Hypothalamus (tissue), 51 donors: ENCODE measurements around the gene TDP2.
"Not testable (repeated sequence)": the region's sequence is repeated elsewhere in the genome, so short reads cannot be mapped to it uniquely, and the experiment has no call there.

Experiments used
- DNase-seq, 51 donors: peaks; one replicate each; lab custom pipeline; 2025; lab: John Stamatoyannopoulos, UW

Gene TDP2

DNA sequence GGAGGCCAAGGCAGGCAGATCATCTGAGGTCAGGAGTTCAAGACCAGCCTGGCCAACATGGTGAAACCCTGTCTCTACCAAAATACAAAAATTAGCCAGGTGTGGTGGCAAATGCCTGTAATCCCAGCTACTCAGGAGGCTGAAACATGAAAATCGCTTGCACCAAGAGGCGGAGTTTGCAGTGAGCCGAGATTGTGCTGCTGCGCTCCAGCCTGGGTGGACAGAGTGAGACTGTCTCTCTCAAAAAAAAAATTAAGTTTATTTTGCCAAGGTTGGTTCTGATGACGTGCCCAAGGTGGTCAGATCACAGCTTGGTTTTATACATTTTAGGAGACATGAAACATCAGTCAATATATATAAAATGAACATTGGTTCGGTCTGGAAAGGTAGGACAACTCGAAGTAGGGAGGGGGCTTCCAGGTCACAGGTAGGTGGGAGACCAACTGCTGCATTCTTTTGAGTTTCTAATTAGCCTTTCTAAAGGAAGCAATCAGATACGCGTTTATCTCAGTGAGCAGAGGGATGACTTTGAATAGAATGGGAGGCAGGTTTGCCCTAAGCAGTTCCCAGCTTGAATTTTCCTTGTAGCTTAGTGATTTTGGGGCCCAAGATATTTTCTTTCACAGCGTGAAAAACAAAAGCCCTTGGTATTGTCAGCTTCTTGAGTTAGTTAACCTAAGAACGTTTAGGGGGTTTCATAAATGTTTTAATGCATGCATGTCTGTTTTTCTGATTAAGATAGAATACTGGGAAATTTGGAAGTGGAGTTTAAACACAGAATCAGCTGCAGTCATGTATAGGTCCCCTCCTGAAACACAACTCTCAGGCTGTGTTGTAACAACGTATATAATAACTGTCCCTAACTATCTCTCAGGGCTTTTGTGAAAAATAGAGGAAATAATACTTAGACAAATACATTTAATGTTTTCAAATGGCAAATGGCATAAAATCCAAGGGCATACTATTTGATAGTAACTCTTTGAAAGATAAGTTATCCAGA lies 16.9 kb upstream of the TDP2 start:
- no peak for DNase-seq

DNA sequence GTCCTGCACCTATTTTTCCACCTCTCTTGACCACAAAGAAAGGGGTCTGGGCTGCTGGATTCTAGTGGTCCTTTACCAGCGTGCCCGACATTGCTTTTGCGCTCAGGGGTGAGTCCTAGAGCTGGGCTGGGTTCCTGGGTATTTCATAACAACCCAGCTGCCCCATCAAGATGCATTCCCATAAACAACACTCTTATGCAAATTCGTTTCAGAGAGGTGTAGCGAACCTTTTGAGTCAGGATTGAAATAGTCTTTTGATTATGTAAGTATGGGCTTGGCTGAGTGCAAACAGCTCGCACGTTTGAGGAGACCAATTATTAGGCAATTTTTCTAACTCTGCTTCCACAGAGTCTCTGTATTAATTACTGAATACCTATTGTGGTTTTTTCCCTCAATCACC lies 13.9 kb upstream of the TDP2 start:
- DNase-seq: no peak

DNA sequence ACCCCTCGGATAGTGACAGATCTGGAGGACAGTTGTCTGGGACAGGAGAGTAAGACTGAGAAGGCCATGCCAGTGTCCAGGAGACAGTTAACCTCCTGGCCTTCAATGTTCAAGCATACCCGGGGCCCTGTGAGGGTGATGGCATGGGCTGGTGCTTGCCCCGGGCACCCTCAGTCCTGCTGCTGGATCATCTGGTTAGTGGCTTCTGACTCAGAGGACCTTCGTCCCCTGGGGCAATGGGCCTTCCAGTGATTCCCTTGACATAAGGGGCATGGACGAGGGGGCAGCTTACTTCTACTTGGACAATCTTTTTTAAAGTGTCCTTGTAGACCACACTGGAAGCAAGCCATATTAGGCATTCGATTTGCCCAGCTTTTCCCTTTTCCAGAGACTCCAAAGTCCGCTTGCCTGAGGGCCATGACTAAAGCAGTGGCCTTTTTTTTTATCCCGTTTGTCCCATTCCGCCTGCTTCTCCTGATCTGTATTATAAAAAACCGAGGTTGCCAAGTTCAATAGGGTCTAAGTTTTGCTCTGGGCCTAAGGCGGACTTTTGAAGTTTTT lies 12.2 kb upstream of the TDP2 start:
- not testable (repeated sequence) for DNase-seq

DNA sequence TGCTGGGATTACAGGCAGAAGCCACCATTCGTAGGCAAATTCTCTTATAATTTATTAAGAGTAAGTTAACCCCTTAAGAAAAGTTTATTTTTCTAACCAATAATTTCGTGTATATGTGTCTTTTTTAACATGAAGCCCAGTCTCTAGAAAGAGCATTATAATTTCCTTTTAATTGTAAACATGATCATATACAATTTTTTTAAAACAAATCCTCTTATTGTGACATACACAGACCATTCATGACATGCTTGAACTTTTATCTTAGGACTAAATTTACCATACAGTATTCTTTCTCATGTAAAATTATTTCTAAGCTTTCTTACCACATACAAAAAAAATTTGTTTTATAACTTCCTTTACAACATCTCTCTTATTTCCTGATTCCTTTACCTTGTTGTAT lies 6.9 kb upstream of the TDP2 start:
- DNase-seq: no peak

DNA sequence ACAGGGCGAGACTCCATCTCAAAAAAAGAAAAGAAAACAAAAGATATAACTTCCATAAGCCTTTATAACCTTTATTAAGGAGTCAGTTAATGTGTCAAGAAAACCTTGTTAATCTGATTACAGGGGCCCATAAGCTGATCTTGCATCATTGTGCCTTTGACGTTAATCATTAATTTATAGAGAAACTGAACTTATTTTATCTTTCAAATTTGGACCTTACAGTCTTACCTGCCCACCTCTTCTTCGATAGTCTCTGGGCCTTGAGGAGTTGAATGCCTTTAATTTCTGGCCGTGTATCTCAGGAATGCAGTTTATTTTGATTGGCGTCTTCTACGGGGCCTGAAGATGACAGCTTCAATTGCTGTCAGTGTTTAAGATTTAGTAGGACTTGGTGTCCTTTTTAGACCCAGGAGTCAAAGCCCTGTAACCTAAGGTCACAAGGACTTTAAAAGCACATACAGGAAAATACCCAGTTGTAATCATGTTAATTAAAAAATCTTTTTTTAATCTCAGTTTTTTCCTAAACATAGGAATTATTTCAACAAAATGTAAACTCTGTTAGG lies 6.0 kb upstream of the TDP2 start:
- no peak for DNase-seq

DNA sequence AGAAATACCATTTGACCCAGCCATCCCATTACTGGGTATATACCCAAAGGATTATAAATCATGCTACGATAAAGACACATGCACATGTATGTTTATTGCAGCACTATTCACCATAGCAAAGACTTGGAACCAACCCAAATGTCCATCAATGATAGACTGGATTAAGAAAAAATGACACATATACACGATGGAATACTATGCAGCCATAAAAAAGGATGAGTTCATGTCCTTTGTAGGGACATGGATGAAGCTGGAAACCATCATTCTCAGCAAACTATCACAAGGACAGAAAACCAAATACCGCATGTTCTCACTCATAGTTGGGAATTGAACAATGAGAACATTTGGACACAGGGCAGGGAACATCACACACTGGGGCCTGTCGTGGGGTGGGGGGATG lies 4.4 kb upstream of the TDP2 start:
- not testable (repeated sequence) for DNase-seq

DNA sequence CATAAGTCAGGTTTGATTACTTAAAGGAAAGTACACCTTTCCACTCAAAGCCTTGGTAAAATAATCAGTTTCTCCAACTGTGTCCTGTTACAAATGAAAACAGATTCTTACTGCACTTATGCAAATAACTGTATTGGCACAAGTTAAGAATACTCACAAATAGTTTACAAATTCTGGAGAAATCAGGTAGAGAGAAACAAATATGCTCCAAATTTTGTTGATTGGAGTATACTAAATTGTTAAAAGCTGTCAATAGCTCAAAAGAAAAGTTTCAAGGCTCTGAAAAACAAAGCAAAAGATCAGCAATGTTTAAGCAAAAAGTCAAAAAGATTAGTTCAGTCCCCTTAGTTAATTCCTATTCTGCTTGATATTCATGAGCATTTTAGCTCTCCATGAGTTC lies 3.8 kb upstream of the TDP2 start:
- DNase-seq: not testable (repeated sequence)

DNA sequence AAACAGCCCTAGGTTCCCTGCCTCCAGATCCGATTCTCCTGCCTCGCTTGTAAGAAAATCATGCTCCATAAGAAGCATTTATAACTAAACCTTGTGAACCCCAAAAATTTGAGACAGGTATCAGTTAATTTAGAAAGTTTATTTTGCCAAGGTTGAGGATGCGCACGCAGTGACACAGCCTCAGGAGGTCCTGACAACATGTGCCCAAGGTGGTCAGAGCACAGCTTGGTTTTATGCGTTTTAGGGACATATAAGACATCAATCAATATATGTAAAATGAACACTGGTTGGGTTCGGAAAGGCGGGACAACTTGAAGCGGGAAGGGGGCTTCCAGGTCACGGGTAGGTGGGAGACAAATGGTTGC lies 2.3 kb upstream of the TDP2 start:
- DNase-seq: no peak

DNA sequence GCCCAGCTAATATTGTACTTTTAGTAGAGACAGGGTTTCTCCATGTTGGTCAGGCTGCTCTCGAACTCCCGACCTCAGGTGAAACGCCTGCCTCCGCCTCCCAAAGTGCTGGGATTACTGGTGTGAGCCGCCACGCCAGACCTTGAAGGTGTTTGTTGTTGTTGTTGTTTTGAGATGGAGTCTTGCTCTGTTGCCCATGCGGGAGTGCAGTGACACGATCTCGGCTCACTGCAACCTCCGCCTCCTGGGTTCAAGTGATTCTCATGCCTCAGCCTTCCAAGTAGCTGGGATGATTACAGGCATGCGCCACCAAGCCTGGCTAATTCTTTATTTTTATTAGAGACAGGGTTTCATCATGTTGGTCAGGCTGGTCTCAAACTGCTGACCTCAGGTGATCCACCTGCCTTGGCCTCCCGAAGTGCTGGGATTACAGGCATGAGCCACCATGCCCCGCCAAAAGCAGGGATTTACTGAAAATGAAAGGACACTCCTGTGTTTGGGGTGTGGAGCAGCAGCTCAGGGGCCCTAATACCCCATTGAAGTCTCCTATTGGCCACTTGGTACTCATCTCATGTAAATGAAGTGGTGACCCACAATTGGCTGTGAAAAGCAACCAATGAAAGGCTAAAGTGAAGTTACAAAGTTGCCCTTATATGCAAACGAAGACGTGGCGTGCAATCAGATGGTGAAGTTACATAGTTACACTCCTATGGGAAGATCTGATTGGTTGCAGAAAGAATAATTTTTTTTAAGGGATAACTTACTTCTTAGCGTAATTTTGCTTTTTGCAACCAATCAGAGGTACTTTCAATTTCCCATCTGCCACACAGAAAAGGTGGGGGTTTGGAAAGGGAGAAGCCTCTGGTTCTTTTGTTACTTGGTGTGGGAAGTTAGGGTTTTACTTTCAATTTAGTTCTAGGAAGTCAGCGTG lies 1.6 kb upstream of the TDP2 start:
- DNase-seq: not testable (repeated sequence)

DNA sequence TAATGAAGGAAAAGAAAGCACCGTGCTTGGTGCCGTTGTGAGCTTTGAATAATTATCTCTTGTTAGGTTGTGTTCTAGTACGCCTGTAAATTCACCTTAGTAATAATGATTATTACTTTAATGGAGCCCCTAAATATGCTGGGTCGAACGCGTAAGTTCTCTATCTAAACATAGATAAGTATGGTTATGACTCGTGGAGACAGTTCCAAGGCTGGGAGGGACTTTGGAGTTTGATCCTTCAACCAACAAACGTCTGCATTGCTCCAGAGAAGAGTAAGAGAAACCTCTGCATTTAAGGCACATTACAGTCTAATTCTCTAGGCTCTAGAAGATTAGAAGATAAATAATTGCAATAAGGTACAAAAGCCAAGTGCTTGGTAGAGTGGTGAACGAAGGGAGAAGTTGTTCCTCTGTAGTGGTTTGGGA lies 692 bp upstream of the TDP2 start:
- peak in 1 of 51 donors; percentile 74 for DNase-seq

DNA sequence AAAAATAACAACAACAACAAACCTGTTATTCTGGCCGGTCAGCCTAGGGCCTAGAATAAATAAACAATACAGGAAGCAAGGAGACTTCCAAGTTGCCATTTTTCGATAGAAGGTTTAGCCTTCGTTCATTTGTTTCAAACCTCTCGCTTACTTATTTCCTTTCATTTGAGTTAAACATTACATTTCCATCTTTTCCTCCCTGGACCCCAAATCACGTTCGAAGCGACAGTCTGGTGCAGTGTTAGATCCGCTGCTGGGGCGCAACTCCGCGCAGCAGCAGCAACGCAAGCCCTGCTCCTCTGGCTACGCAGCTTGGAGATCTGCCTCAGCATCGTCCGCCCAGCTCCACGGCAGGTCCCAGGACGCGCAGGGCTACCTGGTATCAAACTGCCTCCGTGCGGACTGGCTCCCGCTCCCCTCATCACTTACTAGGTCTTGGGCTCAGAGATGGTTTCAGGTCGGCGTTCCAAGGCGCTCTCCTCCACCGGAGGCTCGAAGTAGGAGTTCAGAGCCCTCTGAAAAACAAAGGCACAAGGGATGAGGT lies 530 bp downstream of the TDP2 start:
- DNase-seq: peak in 23 of 51 donors; percentile 15 to 81 (median 42)

DNA sequence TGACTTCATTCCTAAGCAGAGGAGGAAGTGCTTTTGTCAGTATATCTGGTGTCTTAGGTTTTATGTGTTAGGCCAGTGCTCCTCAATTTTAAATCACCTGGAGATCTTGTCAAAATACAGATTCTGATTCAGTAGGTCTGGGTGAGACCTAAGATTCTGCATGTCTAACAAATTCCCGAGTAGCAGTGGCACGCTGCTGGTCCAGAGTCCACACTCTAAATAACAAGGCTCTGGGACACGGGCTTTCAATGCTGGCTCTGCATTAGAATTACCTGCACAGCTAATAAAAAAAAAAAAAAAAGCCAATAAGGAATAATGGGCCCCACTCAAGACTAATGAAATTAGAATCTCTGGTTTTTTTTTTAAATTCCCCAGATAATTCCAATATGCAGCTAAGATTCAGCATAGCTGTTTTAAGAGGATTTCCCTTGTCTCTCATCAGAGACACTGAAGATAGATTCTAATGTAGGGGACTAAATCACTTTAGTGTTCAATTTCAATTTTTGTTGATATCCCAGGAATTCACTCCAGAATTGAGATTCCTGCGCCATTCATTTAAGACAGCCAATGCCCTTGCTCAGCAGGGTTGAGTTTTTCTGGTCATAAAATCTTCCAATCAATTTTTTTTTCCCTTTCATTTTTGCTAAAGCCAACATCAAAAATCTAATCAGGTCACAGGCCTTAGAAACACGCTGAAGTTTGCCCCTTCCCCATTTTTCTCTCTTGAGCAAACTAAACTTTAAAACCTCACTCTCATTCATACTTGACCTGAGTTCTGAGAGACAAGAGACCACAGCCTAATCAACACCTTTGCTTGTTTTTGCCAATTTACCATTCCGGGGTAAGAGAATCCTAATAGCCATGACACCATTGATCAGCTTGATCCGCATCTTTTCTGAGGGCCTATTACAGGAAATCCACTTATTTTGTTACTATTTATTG lies 2.4 kb downstream of the TDP2 start:
- no peak for DNase-seq

DNA sequence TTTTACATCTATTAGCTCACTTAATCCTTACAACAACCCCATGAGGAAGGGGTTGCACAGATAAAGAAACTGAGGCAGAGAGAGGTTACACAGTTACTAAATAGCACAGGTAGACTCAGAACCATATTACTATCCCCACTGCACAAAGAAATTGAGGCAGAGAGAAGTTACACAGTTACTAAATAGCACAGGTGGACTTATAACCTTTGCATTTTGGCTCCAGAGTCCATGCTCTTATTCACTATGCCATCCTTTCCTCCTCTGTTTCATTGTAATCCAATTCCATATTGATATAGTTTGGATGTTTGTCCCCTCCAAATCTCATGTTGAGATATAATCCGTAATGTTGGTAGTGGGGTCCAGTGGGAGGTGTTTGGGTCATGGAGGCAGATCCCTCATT lies 3.5 kb downstream of the TDP2 start:
- no peak for DNase-seq

DNA sequence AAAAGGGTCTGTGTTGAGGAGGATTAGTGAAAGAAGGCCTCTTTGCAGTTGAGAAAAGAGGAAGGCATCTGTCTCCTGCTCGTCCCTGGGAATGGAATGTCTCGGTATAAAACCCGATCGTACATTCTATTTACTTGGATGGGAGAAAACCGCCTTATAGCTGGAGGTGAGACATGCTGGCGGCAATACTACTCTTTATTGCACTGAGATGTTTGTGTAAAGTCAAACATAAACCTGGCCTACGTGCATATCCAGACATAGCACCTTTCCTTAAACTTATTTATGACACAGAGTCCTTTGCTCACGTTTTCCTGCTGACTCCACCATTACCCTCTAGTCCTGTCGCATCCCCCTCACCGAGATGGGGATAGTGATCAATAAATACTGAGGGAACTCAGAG lies 4.5 kb downstream of the TDP2 start:
- no peak for DNase-seq

DNA sequence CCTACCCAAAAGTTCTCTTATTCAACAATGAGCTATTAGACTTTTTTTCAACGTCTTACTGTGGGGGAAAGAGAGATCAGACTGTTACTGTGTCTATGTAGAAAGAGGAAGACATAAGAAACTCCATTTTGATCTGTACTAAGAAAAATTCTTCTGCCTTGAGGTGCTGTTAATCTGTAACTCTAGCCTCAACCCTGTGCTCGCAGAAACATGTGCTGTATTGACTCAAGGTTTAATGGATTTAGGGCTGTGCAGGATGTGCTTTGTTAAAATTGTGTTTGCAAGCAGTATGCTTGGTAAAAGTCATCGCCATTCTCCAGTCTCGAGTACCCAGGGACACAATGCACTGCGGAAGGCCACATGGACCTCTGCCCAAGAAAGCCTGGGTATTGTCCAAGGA lies 4.9 kb downstream of the TDP2 start:
- not testable (repeated sequence) for DNase-seq

DNA sequence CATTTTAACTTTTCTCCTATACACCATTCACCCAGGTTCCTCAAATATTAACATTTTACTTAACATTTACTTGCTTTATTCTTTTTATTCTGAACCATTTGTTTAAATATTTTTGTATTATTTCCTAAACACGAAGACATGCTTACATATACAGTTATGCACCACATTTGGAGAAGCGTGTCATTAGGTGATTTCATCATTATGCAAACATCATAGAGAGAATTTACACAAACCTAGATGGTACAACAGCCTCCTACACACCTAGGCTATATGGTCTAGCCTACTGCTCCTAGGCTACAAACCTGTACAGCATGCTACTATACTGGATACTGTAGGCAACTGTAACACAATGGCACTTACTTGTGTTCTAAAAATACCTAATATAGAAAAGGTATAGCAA lies 6.6 kb downstream of the TDP2 start:
- no peak for DNase-seq

DNA sequence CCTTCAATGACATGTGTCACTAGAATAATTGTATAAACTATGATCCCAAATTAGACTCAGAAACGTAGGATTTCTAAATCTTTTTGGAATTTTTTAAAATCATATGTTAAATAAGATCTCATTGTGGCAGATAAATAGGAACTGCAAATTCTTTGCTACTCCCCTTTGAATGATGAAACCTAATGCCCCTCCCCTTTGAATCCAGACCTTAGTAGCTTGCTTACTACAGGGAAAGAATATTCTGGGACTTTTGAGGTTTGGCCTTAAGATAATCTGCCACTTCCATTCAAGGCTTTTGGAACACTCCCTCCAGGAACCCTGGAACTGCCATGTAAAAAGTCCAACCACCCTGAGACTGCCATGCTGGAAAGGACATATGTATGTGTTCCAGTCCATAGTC lies 7.1 kb downstream of the TDP2 start:
- no peak for DNase-seq

DNA sequence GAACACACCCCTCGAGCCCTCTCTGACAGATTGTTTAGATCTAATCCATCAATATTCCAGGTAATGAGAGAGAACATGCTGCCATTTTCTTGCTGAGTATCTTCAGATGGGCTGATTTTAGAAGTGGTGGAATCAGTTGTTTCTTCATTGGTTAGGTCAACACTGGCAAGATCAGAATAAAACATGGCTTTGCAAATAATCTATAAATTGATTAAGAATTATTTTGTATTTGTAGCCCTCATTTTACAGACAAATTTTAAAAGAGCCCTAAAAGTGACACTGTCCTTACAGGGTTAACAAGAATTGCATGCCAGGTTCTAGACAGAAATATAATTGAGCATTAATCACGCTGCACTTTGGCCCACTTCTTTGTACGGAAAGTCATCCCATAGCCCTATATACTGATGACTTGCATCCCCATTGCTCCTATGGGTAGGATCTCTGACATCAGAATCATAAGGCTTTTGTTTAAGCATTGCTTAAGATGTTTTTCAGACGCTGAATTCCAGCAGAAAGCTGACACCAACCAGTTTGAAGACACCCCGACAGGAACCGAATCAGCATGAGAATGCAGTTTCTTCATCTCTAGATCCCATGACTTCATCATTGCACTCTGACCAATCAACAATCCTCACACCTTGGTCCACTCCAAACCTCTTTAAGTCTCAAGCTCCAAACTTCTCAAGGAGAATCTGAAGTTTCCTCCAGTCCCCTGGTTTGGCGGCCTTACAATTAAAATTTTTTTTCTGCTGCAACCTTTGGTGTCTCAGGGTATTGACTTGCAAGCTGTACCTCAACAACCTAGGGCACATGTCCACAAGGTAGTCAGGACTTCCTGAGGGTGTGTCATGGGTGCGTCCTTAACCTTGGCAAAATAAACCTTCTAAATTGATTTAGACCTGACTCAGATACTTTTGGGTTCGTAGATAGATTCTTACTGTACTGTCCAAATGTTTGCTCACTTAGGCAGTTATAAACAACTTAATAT lies 7.8 kb downstream of the TDP2 start:
- DNase-seq: no peak
